ENCODE data around the gene NTPCR.
A peak's percentile ranks its signal among the peaks of the same experiment; 100 is the strongest.

NTPCR gene

DNA sequence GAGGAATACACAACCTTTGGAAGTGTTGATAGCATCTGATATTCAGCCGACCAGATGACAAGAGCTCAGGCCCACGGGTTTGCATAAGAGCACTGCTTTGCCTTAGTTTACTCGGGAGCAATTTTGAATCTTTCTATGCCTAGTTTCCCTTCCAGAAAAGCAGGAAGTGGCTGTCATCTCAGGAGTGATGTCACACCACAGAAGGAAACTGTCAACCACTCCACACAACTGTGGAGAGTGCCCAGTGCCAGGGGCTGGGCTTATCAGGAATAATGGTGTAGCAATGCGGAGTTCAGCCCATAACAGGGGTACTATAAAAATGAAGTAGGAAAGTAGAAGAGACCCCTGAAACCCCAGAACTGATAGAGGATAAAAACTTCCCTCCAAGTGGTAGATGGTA is 28.4 kb downstream of the NTPCR start:
- DNase-seq, result no peak
- in situ Hi-C loops (cut with HindIII; ENCODE audit: low pct_ligation_motif_present, low pct_unique_long_range_greater_than_20kb, low sequenced_read_pairs), result no loop called here

DNA sequence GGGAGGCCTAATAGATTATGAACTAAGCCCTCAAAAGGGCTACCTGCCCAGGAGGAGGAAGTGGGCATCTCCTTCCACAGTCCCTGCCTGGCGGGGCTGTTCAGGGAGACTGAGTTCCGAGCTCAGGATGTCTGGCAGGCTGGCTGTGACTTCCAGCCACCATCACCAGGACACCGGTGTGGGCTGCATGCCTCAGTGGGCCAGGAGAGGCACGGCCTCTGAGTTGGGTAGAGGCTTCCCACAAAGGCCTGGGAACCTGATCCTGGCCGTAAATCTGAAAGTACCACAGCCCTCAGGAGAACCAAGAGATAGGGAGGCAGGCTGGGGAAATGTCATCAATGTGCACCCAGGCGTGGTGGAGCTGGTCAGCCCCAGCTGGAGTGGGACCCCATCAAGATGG is 29.1 kb downstream of the NTPCR start:
- DNase-seq, result no peak
- in situ Hi-C loops (cut with HindIII; ENCODE audit: low pct_ligation_motif_present, low pct_unique_long_range_greater_than_20kb, low sequenced_read_pairs), result no loop called here

DNA sequence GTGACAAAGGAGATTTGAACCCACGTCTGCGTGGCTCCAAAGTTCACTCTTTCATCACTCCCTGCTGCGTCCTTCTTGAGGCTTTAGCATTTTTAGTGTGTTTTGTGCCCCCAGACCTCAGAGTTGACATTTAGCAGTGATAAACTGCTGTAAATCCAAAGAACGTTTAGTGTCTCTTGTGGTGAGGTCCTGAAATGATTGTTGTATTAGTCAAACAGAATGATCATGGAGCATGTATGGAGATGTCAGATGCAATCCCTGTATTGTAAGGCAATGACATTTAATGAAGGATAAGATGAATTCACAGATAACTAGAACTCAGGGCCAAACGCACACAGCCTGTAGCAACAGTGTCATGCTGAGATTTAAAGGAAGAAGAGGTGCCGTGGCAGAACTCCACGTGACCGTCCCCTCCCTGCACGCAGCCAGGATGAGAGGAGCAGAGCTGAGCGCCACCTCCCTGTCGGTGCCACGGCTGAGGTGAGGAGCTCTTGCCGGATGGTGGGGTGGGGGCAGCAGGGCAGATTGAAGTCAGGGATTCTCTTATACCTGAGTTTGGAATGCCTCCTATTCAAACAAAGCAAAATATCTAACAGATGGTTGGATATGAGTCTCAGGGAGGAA is 30.1 kb downstream of the NTPCR start:
- in situ Hi-C loops (cut with HindIII; ENCODE audit: low pct_ligation_motif_present, low pct_unique_long_range_greater_than_20kb, low sequenced_read_pairs), result no loop called here
- no peak for DNase-seq

DNA sequence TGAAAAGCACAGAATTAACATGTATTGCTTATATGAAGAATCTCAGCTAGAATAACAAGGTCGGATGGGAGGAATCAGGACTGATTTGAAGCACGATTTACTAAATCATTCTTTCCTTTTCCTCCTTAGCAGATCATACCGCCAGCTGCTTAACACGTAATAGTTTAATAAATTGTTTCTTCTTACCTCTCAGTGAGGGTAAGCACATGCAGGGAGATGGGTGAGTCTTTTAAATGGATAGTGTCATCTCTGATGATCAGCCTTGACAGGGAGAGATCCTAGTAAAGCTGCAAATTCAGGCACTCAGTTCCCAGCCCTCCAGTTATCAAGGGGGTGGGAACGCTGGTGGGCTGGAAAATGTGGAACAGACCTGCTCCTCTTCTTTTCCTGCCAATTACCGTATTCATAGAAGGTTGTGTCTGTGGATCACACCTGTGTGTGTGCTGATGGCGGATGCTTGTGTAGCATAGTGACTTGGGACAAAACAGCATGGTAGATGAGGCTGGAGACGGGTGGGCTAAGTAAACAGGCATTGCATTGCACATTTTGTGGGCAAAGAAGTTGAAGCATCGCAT is 30.7 kb downstream of the NTPCR start:
- no peak for DNase-seq
- in situ Hi-C loops (cut with HindIII; ENCODE audit: low pct_ligation_motif_present, low pct_unique_long_range_greater_than_20kb, low sequenced_read_pairs), result no loop called here

DNA sequence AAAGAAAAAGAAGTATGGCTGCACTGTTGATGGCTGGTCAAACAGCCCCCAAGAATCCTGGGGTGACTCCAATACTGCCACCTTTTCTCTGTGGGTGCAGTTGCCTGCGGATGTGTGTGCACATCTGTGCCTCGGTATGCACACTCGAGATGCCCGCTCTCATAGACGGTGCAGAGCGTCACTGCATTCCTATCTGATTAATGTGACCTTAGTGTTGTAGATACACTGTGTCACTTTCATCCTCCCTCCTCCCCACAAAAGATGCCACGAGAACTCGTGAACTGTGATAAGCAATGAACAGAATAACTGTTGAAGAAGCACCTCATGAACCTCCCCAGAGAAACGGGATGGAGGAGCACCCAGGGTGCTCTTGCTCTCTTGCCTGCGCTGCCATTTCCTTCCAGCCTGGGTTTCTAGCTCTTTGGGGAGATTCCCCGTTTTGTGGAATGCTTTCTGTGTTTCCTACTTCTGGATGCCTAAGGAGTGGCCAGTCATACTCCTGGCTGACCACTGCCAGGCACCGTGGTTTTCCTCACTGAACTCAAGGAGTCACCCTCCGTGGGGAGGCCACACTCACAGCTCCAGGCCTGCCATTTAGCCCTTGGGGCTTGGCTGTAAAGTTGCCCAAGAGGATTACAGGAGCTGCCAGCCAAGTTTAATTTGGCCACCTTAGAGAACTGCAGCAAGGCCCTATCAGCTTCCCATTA is 32.0 kb downstream of the NTPCR start:
- DNase-seq, result peak; percentile 75
- in situ Hi-C loops (cut with HindIII; ENCODE audit: low pct_ligation_motif_present, low pct_unique_long_range_greater_than_20kb, low sequenced_read_pairs), result no loop called here

DNA sequence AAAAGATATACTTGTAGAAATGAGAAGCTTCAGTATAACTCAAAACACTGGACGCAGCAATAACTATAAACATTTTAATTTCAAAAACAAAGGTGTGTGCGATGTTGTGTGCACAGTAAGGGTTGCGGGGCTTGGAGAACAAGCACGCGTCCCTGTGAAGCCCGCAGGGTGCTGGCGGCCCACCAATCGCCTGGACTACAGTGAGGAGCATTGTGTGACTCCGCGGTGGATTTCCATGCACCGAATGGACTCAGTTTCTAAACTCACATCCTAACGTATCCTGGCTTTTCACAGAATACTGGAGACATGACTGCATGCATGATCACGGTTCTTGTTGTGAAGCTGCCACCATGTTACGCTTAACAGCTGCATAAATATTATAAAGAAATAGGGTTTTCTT is 33.0 kb downstream of the NTPCR start:
- in situ Hi-C loops (cut with HindIII; ENCODE audit: low pct_ligation_motif_present, low pct_unique_long_range_greater_than_20kb, low sequenced_read_pairs), result no loop called here

DNA sequence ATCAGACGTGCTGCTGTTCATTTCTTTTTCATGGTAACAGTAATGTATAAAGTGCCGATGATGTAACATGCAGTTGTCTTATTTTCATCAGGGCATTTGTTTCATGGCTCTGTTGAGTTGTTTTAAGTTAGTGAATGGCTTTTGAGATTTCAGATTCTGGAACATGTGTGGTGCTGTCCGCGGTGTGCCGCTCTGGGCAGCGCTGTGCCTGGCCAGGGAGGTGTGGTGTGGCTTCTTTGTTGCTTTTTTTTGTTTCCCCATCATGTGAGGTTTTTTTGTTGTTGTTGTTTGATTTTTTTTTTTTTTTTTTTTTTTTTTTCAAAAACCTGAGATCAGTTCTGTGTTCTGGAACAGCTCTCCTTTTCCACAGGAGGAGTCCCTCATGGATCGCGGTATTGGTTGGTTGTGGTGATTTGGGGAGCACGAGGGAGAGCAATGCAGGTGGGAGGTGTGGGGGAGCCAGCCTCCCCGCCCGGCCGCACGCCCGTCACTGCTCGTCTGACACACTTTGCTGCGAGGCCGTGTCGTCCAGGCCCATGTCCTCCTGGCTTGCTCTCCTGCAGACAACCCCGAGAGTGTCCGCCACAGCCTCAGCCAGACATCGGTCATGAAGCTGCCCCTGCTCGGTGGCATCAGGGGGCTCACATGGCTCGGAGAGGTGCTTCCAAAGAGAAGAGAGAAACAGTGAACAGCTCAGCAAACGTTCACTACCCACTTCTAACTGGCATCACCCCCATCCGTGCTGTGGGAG is 33.6 kb downstream of the NTPCR start:
- DNase-seq, result no peak
- in situ Hi-C loops (cut with HindIII; ENCODE audit: low pct_ligation_motif_present, low pct_unique_long_range_greater_than_20kb, low sequenced_read_pairs), result no loop called here

More for the DNA sequence above, 33.0 kb downstream of the NTPCR start:
- DNase-seq, result no peak

DNA sequence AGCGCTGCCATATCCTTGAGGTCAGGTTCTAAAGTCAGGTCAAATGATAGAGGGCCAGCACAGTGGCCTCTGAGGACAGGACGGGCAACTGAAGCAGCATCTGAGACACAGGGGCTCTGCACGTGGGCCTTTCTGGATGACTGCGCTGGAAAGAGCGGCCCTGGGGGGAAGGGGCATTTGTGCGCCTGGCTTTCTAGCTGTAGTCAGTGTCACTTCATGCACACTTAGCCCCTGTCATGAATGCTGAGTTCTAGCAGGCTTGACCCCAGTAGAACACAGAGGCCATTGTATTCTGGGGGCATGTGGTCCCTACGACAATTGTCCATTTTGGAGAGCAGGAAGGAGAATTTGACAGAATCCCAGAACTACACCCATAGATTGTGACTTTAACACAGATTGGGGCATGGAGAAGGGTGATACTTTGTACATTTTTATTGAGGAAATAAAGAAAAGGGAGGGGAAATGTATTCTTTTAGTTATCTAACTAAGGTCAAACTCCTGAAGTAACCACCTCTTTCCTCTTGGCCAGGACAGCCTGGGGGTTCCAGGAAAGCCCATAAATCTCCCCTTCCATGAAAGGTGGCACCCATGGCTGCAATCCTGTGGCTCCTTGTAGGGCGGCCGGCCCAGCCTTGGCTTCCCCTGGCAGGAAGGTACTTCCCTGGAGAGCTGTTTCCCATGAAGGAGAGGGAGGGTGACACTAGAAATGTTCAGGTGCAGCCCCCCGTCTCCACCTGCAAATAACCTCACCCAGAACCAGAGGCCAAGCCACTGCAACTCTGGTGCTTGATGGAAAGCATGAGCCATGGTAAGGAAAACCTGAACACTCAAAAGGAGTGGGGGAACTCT is 34.4 kb downstream of the NTPCR start:
- no peak for DNase-seq
- in situ Hi-C loops (cut with HindIII; ENCODE audit: low pct_ligation_motif_present, low pct_unique_long_range_greater_than_20kb, low sequenced_read_pairs), result no loop called here

DNA sequence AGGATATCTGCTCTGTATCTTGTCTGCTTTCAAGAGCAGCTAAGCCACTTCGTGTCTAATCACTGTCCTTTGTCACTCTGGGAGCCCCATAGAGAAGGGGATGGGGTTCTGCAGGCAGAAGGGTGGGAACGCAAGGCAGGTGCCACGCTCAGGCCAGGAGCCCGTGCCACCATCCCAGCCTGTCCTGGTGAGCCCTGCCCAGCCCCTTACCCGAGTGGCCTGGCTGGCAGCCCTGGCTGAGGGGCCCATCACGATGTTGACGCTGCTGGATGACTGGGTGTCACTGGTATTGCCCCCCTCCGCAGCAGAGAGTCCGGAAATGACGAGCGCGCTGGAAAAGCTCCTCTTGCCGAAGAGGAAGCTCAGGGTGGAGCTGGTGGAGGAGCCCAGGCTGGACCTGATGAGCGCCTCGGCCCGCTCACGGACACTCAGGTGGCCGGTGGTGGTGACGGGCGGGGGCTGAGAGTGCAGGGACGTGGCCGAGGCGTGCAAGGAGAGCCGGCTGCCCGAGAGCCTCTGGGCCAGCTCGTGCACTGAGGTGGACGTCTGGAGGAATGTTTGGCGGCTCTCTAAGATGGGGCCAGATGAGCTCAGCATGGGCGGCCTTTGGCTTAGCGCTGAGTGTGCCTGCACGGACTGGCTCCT is 35.6 kb downstream of the NTPCR start:
- DNase-seq, result no peak
- in situ Hi-C loops (cut with HindIII; ENCODE audit: low pct_ligation_motif_present, low pct_unique_long_range_greater_than_20kb, low sequenced_read_pairs), result no loop called here

DNA sequence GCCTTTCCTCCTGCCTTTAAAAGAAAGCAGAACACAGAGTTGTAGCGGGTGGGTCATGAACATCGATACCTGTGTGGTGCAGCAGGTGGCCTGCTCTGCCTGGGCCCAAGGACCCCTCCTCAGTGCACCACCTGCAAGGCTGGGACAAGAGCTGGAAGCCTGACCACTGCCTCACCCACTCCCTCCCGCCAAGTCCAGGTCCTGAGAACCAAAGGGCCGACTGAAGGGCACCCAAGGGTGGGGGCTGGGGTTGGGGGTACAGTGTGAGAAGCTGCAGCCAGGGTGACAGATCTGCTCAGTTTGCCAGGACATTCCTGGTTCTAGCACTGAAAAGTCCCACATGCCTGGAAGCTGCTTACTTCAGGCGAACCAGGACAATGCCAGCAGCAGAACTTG is 36.1 kb downstream of the NTPCR start:
- no peak for DNase-seq
- in situ Hi-C loops (cut with HindIII; ENCODE audit: low pct_ligation_motif_present, low pct_unique_long_range_greater_than_20kb, low sequenced_read_pairs), result no loop called here

DNA sequence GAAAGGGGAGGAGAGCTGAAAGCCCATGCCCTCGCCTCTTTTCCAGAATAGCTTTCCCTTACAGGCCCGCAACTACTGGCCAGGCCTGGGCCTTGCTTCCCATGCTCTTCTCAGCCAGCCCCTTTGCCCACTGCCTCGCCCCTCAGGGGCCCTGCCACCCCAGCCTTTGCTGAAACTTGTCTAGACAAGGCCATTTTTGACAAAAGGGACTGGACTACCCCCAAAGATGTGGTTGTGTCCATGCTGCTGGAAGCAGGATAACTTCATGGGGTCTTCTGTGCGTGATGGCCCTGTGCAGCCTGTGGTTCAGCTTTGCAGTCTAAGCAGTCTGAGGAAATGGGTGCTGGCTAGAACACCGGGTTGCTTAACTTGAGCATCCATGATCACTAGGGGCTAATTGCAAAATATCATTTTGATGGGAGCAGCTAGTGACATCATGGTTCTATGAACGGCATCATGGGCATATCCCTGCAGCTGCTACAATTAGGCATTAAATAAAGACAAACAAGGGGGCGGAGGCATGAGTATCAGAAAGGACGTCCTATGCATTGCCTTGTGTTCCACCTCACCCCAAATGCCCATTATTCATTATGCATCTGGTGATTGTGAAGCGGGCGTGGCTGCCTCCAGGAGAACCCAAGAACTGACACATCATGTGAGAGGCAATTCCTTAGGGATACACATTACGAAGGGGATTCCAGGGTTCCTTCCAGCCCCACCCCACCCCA is 36.8 kb downstream of the NTPCR start:
- no peak for DNase-seq
- in situ Hi-C loops (cut with HindIII; ENCODE audit: low pct_ligation_motif_present, low pct_unique_long_range_greater_than_20kb, low sequenced_read_pairs), result no loop called here

DNA sequence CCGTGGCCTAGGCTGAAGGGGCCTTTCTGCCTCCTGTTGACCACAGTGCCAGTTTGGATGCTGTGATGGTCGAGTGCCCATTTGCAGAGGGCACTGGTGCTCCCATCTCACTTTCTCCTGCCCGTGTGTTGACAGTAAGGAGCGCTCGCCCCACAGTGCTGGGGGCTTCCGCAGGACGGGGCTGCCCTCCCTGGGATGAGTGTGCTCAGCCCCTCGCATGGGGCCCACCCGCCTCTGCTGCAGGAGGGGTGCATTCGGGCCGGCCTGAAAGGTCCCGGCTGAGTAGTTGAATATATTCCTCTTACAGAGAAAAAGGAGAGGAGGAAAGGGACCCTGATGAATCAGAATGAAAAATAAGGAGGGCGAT is 37.3 kb downstream of the NTPCR start:
- no peak for DNase-seq
- in situ Hi-C loops (cut with HindIII; ENCODE audit: low pct_ligation_motif_present, low pct_unique_long_range_greater_than_20kb, low sequenced_read_pairs), result no loop called here

DNA sequence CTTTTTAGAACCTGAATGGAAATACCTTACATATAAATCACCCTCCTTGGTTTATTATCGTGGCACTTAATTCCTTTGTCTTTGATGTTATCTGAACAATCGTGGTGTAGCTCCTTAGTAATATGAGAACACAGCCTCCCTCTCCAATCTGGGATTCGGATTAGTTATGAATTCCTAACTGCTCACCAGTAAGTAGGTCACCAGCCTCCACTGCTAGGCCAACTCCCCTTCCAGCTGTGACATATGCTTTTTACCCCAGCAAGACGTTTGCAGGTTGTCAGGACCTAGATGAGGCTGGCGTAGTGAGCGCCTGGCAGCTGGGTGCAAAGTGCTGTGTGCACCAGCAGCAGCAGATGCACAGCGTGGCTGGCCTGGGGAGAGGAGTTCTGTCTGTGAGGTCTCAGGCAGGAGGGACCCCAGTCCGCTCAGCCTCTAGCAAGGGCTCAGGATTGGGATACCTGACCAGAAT is 38.2 kb downstream of the NTPCR start:
- no peak for DNase-seq
- in situ Hi-C loops (cut with HindIII; ENCODE audit: low pct_ligation_motif_present, low pct_unique_long_range_greater_than_20kb, low sequenced_read_pairs), result no loop called here

DNA sequence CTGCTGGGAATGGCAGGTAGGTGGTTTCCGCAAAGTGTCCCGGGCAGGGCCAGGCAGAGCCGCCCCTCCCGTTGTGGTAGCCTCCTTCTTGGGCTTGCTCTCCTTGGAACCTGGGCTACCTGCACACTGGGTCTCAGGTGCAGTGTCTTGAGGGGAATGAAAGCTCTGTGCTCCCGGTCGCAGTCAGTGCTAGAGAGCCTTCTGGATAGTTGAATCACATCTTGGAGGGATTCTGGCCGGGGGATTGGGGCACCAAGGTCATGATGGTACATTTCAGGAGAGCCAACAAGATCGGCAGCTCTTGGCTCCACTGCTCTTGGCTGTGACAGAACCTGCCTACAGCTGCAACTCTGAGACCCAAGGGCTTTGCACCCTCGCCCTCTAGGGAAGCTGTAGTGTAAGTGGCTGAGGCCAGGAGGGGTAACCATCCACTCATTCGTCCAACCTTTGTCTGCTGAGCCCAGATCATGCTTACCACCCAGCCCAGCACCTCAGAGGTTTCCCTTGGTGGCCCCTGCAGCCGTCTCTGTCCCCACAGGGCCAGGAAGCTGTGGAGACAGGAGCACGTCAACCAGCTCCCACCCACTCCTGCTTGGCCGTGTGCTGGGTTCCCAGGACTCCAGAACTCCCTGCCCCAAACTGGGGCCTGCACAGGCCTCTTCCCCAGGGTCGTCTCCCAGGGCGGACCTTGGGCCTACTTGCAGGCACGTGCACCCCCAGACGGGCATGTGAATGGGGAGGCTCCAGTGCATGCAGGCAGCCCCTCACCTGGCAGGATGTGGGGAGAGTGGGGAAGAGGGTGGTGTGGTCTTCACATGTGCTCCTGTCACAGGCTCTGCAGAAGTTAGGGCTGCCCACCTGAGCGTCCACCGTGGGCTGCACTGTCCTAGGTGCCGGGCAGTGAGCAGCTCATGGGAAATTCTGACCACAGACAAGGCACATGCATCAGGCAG is 40.0 kb downstream of the NTPCR start:
- in situ Hi-C loops (cut with HindIII; ENCODE audit: low pct_ligation_motif_present, low pct_unique_long_range_greater_than_20kb, low sequenced_read_pairs), result no loop called here

DNA sequence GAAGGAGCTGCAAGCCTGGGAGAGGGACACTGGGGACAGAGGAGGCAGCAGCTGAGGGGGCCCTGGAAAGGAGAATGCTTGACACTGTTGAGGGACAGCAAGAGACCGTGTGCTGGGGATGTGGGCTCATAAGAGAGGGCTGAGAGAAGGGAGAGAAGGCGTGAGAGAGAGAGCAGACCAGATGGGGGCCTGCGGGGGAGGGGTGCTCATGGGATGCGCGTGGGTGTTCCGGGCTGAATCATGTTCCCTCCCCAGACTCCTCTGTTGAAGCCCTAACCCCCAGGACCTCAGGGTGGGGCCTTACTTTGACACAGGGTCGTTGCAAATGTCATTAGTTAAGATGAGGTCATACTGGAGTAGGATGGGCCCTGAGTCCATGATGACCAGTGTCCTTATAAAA is 40.8 kb downstream of the NTPCR start:
- DNase-seq, result no peak
- in situ Hi-C loops (cut with HindIII; ENCODE audit: low pct_ligation_motif_present, low pct_unique_long_range_greater_than_20kb, low sequenced_read_pairs), result no loop called here

More for the DNA sequence above, 40.0 kb downstream of the NTPCR start:
- no peak for DNase-seq

DNA sequence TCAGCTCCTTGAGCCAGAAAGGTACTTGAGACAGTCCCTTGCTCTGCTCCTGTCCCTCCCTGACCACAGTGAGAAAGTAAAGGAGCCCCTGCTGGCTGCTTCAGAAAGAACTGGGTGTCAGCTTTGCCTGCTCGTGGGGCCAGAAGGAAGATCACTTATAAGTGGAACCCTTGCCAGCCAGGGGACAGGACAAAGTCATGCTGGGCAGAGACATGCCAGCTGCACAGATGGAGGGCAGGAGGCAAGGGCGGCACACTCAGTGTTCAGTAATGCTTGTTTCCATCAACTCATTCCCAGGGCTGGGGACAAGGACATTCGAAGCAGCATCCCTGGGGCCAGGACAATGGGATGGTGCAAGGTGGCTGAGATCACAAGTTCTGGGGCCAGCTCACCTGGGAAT is 41.8 kb downstream of the NTPCR start:
- in situ Hi-C loops (cut with HindIII; ENCODE audit: low pct_ligation_motif_present, low pct_unique_long_range_greater_than_20kb, low sequenced_read_pairs), result no loop called here
- DNase-seq, result no peak

DNA sequence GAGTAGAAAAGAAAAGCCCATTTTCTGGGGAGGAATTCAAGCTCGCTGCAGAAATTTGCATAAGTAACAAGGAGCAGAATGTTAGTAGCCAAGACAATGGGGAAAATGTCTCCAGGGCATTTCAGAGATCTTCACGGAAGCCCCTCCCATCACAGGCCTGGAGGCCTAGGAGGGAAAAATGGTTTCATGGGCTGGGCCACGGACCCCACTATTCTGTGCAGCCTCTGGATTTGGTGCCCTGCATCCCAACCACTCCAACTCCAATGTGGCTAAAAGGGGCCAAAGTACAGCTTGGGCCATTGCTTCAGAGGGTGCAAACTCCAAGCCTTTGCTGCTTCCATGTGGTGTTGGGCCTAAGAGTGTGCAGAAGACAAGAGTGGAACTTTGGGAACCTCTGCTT is 43.1 kb downstream of the NTPCR start:
- in situ Hi-C loops (cut with HindIII; ENCODE audit: low pct_ligation_motif_present, low pct_unique_long_range_greater_than_20kb, low sequenced_read_pairs), result no loop called here

More for the DNA sequence above, 43.1 kb downstream of the NTPCR start:
- DNase-seq, result no peak
